Ascending aorta (tissue), 2 donors: ENCODE data around the gene UGT1A10. TPM values are rescaled to one million over a fixed set of nuclear protein-coding genes. Genes with fewer than 3 reads are reported as not detected.

Experiments used
- DNase-seq, 2 donors: peaks; one replicate each; pipeline ENCODE4 v3.0.0-alpha.2; 2019; ENCODE audit warnings: low spot score in 2 of 2
- H3K27ac ChIP-seq, 2 donors: fragments of 200-600 bp; sonication (generic); one replicate each; pipeline ENCODE4 v1.5.1; 2016 to 2017; ENCODE audit warnings: mild to moderate bottlenecking in 1 of 2
- H3K27me3 ChIP-seq: fragments of 200-600 bp; sonication (generic); one replicate; pipeline ENCODE4 v1.5.1; 2017
- H3K36me3 ChIP-seq, 2 donors: fragments of 200-600 bp; sonication (generic); one replicate each; pipeline ENCODE4 v1.5.1; 2016
- H3K4me1 ChIP-seq, 2 donors: fragments of 200-600 bp; sonication (generic); one replicate each; pipeline ENCODE4 v1.5.1; 2016 to 2017; ENCODE audit warnings: mild to moderate bottlenecking in 1 of 2
- H3K4me3 ChIP-seq, 2 donors: fragments of 200-600 bp; sonication (generic); one replicate each; pipeline ENCODE4 v1.5.1; 2016 to 2017; ENCODE audit warnings: mild to moderate bottlenecking in 1 of 2
- H3K9me3 ChIP-seq, 2 donors: fragments of 200-600 bp; sonication (generic); one replicate each; pipeline ENCODE4 v1.5.1; 2016
- CTCF ChIP-seq, 3 experiments: fragments of 200-600 bp in 2 of 3; fragments of 450-650 bp in 1 of 3; sonication (generic) in 2 of 3; IDR thresholded peaks; one replicate each; pipeline ENCODE4 v1.5.1; 2016 to 2019; ENCODE audit warnings: antibody characterized with exemption in 3 of 3, mild to moderate bottlenecking in 1 of 3, moderate library complexity in 1 of 3
- intact Hi-C: fragments of 100-400 bp; cut with DNase I; formaldehyde crosslinking; loops from one replicate; pipeline ENCODE4 v1.15.1; 2023
- total RNA-seq: library from RNA; depleted of rRNA; stranded (reverse); fragments of >200 nt; gene quantifications from one replicate; pipeline ENCODE4 v1.1.0, GENCODE V29; 2016

Gene UGT1A10
- total RNA-seq, 1 donor from 2014 or later, result not detected

- H3K36me3 ChIP-seq, result no peaks in the 10 kb centered on the region
- no peaks in the 10 kb centered on the region for H3K27me3 ChIP-seq
- no peaks in the 10 kb centered on the region for H3K4me1 ChIP-seq
- intact Hi-C loops, result no loop called here
- no peak overlapping the region for H3K4me3 ChIP-seq
- H3K27ac ChIP-seq, result no peak overlapping the region
- TF ChIP-seq CTCF (IDR thresholded peaks at IDR 0.05), result no peak
- no peaks in the 10 kb centered on the region for H3K9me3 ChIP-seq
- no peak for DNase-seq
Observed at GRCh38 chr2:233802132-233802815, 166.0 kb downstream of the UGT1A10 start.

- Histone ChIP-seq H3K9me3 (no peaks in the 10 kb centered on the region), H3K36me3 (no peaks in the 10 kb centered on the region), H3K27me3 (no peaks in the 10 kb centered on the region), H3K4me3 (no peak overlapping the region), H3K4me1 (no peaks in the 10 kb centered on the region), H3K27ac (no peak overlapping the region)
- peak in 1 of 2 donors; percentile 53 for DNase-seq
- intact Hi-C loops, result no loop called here
- TF ChIP-seq CTCF (IDR thresholded peaks at IDR 0.05), result no peak
Observed at GRCh38 chr2:233803292-233803911, 167.2 kb downstream of the UGT1A10 start.

GRCh38 chr2:233803994-233804393 is 167.7 kb downstream of the UGT1A10 start:
- Histone ChIP-seq H3K4me3 (no peak overlapping the region), H3K27me3 (no peaks in the 10 kb centered on the region), H3K9me3 (no peaks in the 10 kb centered on the region), H3K36me3 (no peaks in the 10 kb centered on the region), H3K4me1 (no peaks in the 10 kb centered on the region), H3K27ac (no peak overlapping the region)
- peak in 1 of 2 donors; percentile 53 for DNase-seq
- TF ChIP-seq CTCF (IDR thresholded peaks at IDR 0.05), result no peak
- intact Hi-C loops, result no loop called here

GRCh38 chr2:233807215-233807865 is 171.1 kb downstream of the UGT1A10 start:
- no peaks in the 10 kb centered on the region for H3K9me3 ChIP-seq
- no peak overlapping the region for H3K27ac ChIP-seq
- H3K36me3 ChIP-seq, result no peaks in the 10 kb centered on the region
- intact Hi-C loops, result no loop called here
- no peaks in the 10 kb centered on the region for H3K27me3 ChIP-seq
- no peaks in the 10 kb centered on the region for H3K4me1 ChIP-seq
- TF ChIP-seq CTCF (IDR thresholded peaks at IDR 0.05), result no peak
- H3K4me3 ChIP-seq, result no peak overlapping the region
- DNase-seq, result peak in 1 of 2 donors; percentile 42

GRCh38 chr2:233807966-233808935 is 172.0 kb downstream of the UGT1A10 start:
- Histone ChIP-seq H3K27me3 (no peaks in the 10 kb centered on the region), H3K27ac (no peak overlapping the region), H3K4me3 (no peak overlapping the region), H3K9me3 (no peaks in the 10 kb centered on the region), H3K36me3 (no peaks in the 10 kb centered on the region), H3K4me1 (no peaks in the 10 kb centered on the region)
- intact Hi-C loops, result no loop called here
- DNase-seq, result no peak
- TF ChIP-seq CTCF (IDR thresholded peaks at IDR 0.05), result no peak
